H9 (cell line): ENCODE results near the gene ENDOV. TPM values are rescaled to one million over a fixed set of nuclear protein-coding genes. Genes with fewer than 3 reads are reported as not detected.

Source experiments
- DNase-seq: peaks from one replicate; pipeline ENCODE4 v3.0.0-alpha.2; 2017
- H2AFZ ChIP-seq: one replicate; pipeline ENCODE4 v1.6.1; 2013; ENCODE audit warnings: mild to moderate bottlenecking, low read length, control low read depth, moderate library complexity
- H2AK5ac ChIP-seq: 2 replicates; pipeline ENCODE4 v1.6.1; 2013; ENCODE audit warnings: low read length, control low read depth, mixed read lengths; ENCODE audit not compliant: insufficient read length
- H2BK120ac ChIP-seq: one replicate; pipeline ENCODE4 v1.6.1; 2013; ENCODE audit warnings: low read depth, mild to moderate bottlenecking, low read length, control low read depth, inconsistent platforms; ENCODE audit not compliant: poor library complexity, severe bottlenecking
- H2BK12ac ChIP-seq: 2 replicates; pipeline ENCODE4 v1.6.1; 2013; ENCODE audit warnings: low read length, control low read depth, mixed read lengths, low read depth; ENCODE audit not compliant: insufficient read length
- H2BK15ac ChIP-seq: 2 replicates; pipeline ENCODE4 v1.6.1; 2013; ENCODE audit warnings: low read depth, low read length, control low read depth
- H2BK20ac ChIP-seq: one replicate; pipeline ENCODE4 v1.6.1; 2013; ENCODE audit warnings: low read depth, mild to moderate bottlenecking, low read length, control low read depth, inconsistent platforms; ENCODE audit not compliant: poor library complexity, severe bottlenecking
- H2BK5ac ChIP-seq: 2 replicates; pipeline ENCODE4 v1.6.1; 2013; ENCODE audit warnings: low read length, control low read depth, mixed read lengths; ENCODE audit not compliant: insufficient read length
- H3K14ac ChIP-seq: 2 replicates; pipeline ENCODE4 v1.6.1; 2013; ENCODE audit warnings: low read length, control low read depth; ENCODE audit not compliant: insufficient read depth
- H3K18ac ChIP-seq: 2 replicates; pipeline ENCODE4 v1.6.1; 2013; ENCODE audit warnings: low read depth, mild to moderate bottlenecking, mixed read lengths, low read length, control low read depth; ENCODE audit not compliant: insufficient read length
- H3K23ac ChIP-seq: 2 replicates; pipeline ENCODE4 v1.6.1; 2013; ENCODE audit warnings: low read length, control low read depth, mixed read lengths, low read depth; ENCODE audit not compliant: insufficient read length
- H3K23me2 ChIP-seq: 2 replicates; pipeline ENCODE4 v1.6.1; 2013; ENCODE audit warnings: low read depth, mild to moderate bottlenecking, mixed read lengths, low read length, control low read depth; ENCODE audit not compliant: insufficient read length, poor library complexity, severe bottlenecking
- H3K27ac ChIP-seq: 2 replicates; pipeline ENCODE4 v1.5.1; 2013; ENCODE audit warnings: low read length, control low read depth, mixed read lengths, low read depth; ENCODE audit not compliant: insufficient read length
- H3K27me3 ChIP-seq: 2 replicates; pipeline ENCODE4 v1.6.1; 2013; ENCODE audit warnings: low read length, control low read depth, inconsistent platforms; ENCODE audit not compliant: insufficient read depth
- H3K4ac ChIP-seq: 2 replicates; pipeline ENCODE4 v1.6.1; 2013; ENCODE audit warnings: low read depth, mild to moderate bottlenecking, control low read depth, inconsistent platforms, low read length, moderate library complexity
- H3K4me1 ChIP-seq: 2 replicates; pipeline ENCODE4 v1.6.1; 2013; ENCODE audit warnings: low read length, control low read depth, inconsistent platforms; ENCODE audit not compliant: insufficient read depth
- H3K4me2 ChIP-seq: 2 replicates; pipeline ENCODE4 v1.6.1; 2013; ENCODE audit warnings: low read length, control low read depth, mixed read lengths; ENCODE audit not compliant: insufficient read length, insufficient read depth
- H3K56ac ChIP-seq: 2 replicates; pipeline ENCODE4 v1.6.1; 2013; ENCODE audit warnings: low read depth, mild to moderate bottlenecking, mixed read lengths, low read length, control low read depth; ENCODE audit not compliant: insufficient read length
- H3K79me1 ChIP-seq: 2 replicates; pipeline ENCODE4 v1.6.1; 2013; ENCODE audit warnings: low read depth, mild to moderate bottlenecking, moderate library complexity, low read length, control low read depth, inconsistent platforms; ENCODE audit not compliant: insufficient read depth, poor library complexity, severe bottlenecking
- H3K79me2 ChIP-seq: 2 replicates; pipeline ENCODE4 v1.6.1; 2013; ENCODE audit warnings: low read length, control low read depth, inconsistent platforms; ENCODE audit not compliant: insufficient read depth
- H3K9ac ChIP-seq: 2 replicates; pipeline ENCODE4 v1.6.1; 2013; ENCODE audit warnings: low read length, control low read depth, mixed read lengths; ENCODE audit not compliant: insufficient read length; ENCODE audit errors: extremely low read depth
- H3K9me3 ChIP-seq: one replicate; pipeline ENCODE4 v1.6.1; 2013; ENCODE audit warnings: low read depth, low read length, inconsistent platforms; ENCODE audit not compliant: control insufficient read depth
- H3T11ph ChIP-seq: one replicate; pipeline ENCODE4 v1.6.1; 2013; ENCODE audit warnings: mild to moderate bottlenecking, low read length, control low read depth, inconsistent platforms
- H4K20me1 ChIP-seq: one replicate; pipeline ENCODE4 v1.6.1; 2013; ENCODE audit not compliant: control insufficient read depth, insufficient read length, insufficient read depth
- H4K5ac ChIP-seq: 2 replicates; pipeline ENCODE4 v1.6.1; 2013; ENCODE audit warnings: low read depth, mild to moderate bottlenecking, mixed read lengths, low read length, control low read depth; ENCODE audit not compliant: insufficient read length
- H4K8ac ChIP-seq: replicated peaks from 2 replicates; pipeline ENCODE4 v1.6.1; 2013; ENCODE audit warnings: low read length, control low read depth, mixed read lengths, low read depth; ENCODE audit not compliant: insufficient read length
- H4K91ac ChIP-seq: 2 replicates; pipeline ENCODE4 v1.6.1; 2013; ENCODE audit warnings: low read depth, mild to moderate bottlenecking, moderate library complexity, mixed read lengths, low read length, control low read depth; ENCODE audit not compliant: insufficient read length
- H3K27ac Mint-ChIP-seq, 3 experiments: 2 replicates in 2 of 3; 3 replicates in 1 of 3; pipeline ENCODE4 v1.8.0; 2020 to 2021; ENCODE audit warnings: mixed read lengths in 3 of 3, mild to moderate bottlenecking in 1 of 3, moderate library complexity in 1 of 3
- H3K27me3 Mint-ChIP-seq: 2 replicates; pipeline ENCODE4 v1.8.0; 2021; ENCODE audit warnings: low read depth, mild to moderate bottlenecking, moderate library complexity, mixed read lengths
- H3K36me3 Mint-ChIP-seq, 3 experiments: 2 replicates in 2 of 3; 3 replicates in 1 of 3; pipeline ENCODE4 v1.8.0; 2020 to 2021; ENCODE audit warnings: low read depth in 3 of 3, mixed read lengths in 3 of 3; ENCODE audit not compliant: insufficient read depth in 1 of 3
- H3K4me1 Mint-ChIP-seq, 2 experiments: 2 replicates each; pipeline ENCODE4 v1.8.0; 2020; ENCODE audit warnings: mixed read lengths in 2 of 2
- H3K4me3 Mint-ChIP-seq, 2 experiments: 2 replicates in 1 of 2; 3 replicates in 1 of 2; pipeline ENCODE4 v1.8.0; 2020 to 2021; ENCODE audit warnings: mild to moderate bottlenecking in 2 of 2, mixed read lengths in 2 of 2, moderate library complexity in 1 of 2
- H3K9me3 Mint-ChIP-seq, 2 experiments: 2 replicates in 1 of 2; 3 replicates in 1 of 2; pipeline ENCODE4 v1.8.0; 2020; ENCODE audit warnings: mild to moderate bottlenecking in 2 of 2, mixed read lengths in 2 of 2, moderate library complexity in 1 of 2
- CTCF ChIP-seq: fragments of 200-600 bp; sonication (generic); conservative IDR thresholded peaks from 3 replicates; pipeline ENCODE4 v1.8.0; 2021; ENCODE audit warnings: antibody characterized with exemption, mild to moderate bottlenecking
- WGBS: extraction: QIAGEN DNeasy Blood & Tissue Kit; methylation state at CpG from one replicate; pipeline ENCODE4 v1.1.7; 2013; ENCODE audit warnings: missing lambda C conversion rate, low lambda C conversion rate, mixed read lengths; ENCODE audit not compliant: insufficient read length; ENCODE audit errors: extremely low coverage; 5-methylcytosine and 5-hydroxymethylcytosine counted together
- total RNA-seq: library from RNA; stranded (reverse); gene quantifications from 2 replicates; pipeline ENCODE4 v1.2.1, GENCODE V29; 2021

The ENDOV gene
- total RNA-seq, 1 experiment from 2014 or later, result 17.1 TPM

GRCh38 chr17:80481284-80482057 is 66.5 kb downstream of the ENDOV start:
- no peak overlapping the region for H3K9ac ChIP-seq
- H4K91ac ChIP-seq, result no peak overlapping the region
- H3K4me2 ChIP-seq, result no peak overlapping the region
- H3K79me1 ChIP-seq, result no peaks in the 10 kb centered on the region
- H3K9me3 ChIP-seq, result no peaks in the 10 kb centered on the region
- no peak overlapping the region for H2BK20ac ChIP-seq
- H3K27ac Mint-ChIP-seq, result no peak overlapping the region
- no peaks in the 10 kb centered on the region for H4K20me1 ChIP-seq
- H2AK5ac ChIP-seq, result no peak overlapping the region
- H2BK12ac ChIP-seq, result no peak overlapping the region
- H3K4me1 Mint-ChIP-seq, result peaks cover 21 to 43% of the 10 kb centered on the region in 2 experiments
- peak overlapping the region; percentile 19; the same call in 1 of the 2 replicates for H3K14ac ChIP-seq
- TF ChIP-seq CTCF, result no peak
- H3K23me2 ChIP-seq, result peaks cover 5% of the 10 kb centered on the region
- no peaks in the 10 kb centered on the region for H3K36me3 Mint-ChIP-seq
- H3K9me3 Mint-ChIP-seq, result no peaks in the 10 kb centered on the region; a peak in 1 of 5 replicates
- H2BK15ac ChIP-seq, result no peak overlapping the region
- no peak for DNase-seq
- no peak overlapping the region for H4K8ac ChIP-seq
- no peaks in the 10 kb centered on the region; the same call in 1 of the 2 replicates for H3K4me1 ChIP-seq
- WGBS, result no CpG with 5 or more reads among the region's 21 CpGs
- no peak overlapping the region for H2BK120ac ChIP-seq
- no peak overlapping the region for H3K4me3 Mint-ChIP-seq
- no peaks in the 10 kb centered on the region for H3K79me2 ChIP-seq
- H3K27me3 ChIP-seq, result peaks cover 41% of the 10 kb centered on the region; the same call in 1 of the 2 replicates
- no peak overlapping the region for H3T11ph ChIP-seq
- H2BK5ac ChIP-seq, result no peak overlapping the region
- H3K23ac ChIP-seq, result no peak overlapping the region
- H4K5ac ChIP-seq, result no peak overlapping the region
- no peak overlapping the region for H3K4ac ChIP-seq
- no peak overlapping the region for H3K27ac ChIP-seq
- H3K27me3 Mint-ChIP-seq, result peaks cover 85% of the 10 kb centered on the region
- no peak overlapping the region for H2AFZ ChIP-seq
- no peak overlapping the region for H3K18ac ChIP-seq
- no peak overlapping the region for H3K56ac ChIP-seq
